K562 (cell line): ENCODE data around the gene SIRPB2. TPM values are rescaled to one million over a fixed set of nuclear protein-coding genes. Genes with fewer than 3 reads are reported as not detected.

Experiments
- ATAC-seq: fragments of 200-7000 bp; cut with Tn5 transposase; 3 replicates; pipeline ENCODE4 v1.9.1; 2020; ENCODE audit warnings: moderate library complexity
- BruUV-seq: library from RNA; stranded (reverse); fragments of 400-500 nt; replicated peaks from 2 replicates; lab custom pipeline; 2021; lab: Mats Ljungman, UMichigan
- CTCF ChIA-PET: fragments of 300-600 bp; formaldehyde crosslinking; extraction: SDS; loops from one replicate; lab custom pipeline; 2021; ENCODE audit warnings: low intra/inter-chr PET ratio; lab: Yijun Ruan, JAX
- POLR2A ChIA-PET: fragments of 300-600, 350-650 bp; sonication (Branson Sonifier 250); formaldehyde crosslinking; extraction: SDS; loops from one replicate; lab custom pipeline; 2021; ENCODE audit warnings: antibody characterized with exemption, inconsistent platforms; lab: Yijun Ruan, JAX
- DNase-seq, 4 experiments: peaks; one replicate each; pipeline versions ENCODE4 v3.0.0 to v3.0.0-alpha.2; 2011 to 2018; ENCODE audit warnings: low spot score in 3 of 4, mixed read lengths in 3 of 4; ENCODE audit errors: extremely low read depth in 1 of 4
- FAIRE-seq: peaks from 2 replicates; lab custom pipeline; 2011; peaks lifted over from hg19 to GRCh38; lab: Jason Lieb, UNC
- H2AFZ ChIP-seq: 2 replicates; pipeline ENCODE4 v1.6.0; 2011; ENCODE audit warnings: low read depth, low read length, control low read depth, inconsistent platforms
- H3K27ac ChIP-seq: fragments of 200-600 bp; 3 replicates; pipeline ENCODE4 v1.8.0; 2011; ENCODE audit warnings: low read depth, mild to moderate bottlenecking, control low read depth, inconsistent platforms, low read length, moderate library complexity, mixed read lengths; ENCODE audit errors: extremely low read depth
- H3K27me3 ChIP-seq, 2 experiments: fragments of 300-600 bp in 1 of 2; 2 replicates in 1 of 2; 3 replicates in 1 of 2; pipeline versions ENCODE4 v1.6.0 to v1.8.0; 2011; ENCODE audit warnings: inconsistent platforms in 2 of 2, low read length in 2 of 2, mild to moderate bottlenecking in 1 of 2, mixed read lengths in 1 of 2, moderate library complexity in 1 of 2; ENCODE audit not compliant: control insufficient read depth in 2 of 2, insufficient read depth in 2 of 2
- H3K36me3 ChIP-seq: fragments of 300-600 bp; 3 replicates; pipeline ENCODE4 v1.8.0; 2011; ENCODE audit warnings: mild to moderate bottlenecking, low read length, inconsistent platforms; ENCODE audit not compliant: control insufficient read depth, insufficient read depth
- H3K4me1 ChIP-seq, 2 experiments: fragments of 200-600 bp in 1 of 2; replicated peaks in 1 of 2; 2 replicates in 1 of 2; 3 replicates in 1 of 2; pipeline versions ENCODE4 v1.5.1 to v1.8.0; 2011; ENCODE audit warnings: inconsistent platforms in 2 of 2, low read length in 2 of 2, mild to moderate bottlenecking in 1 of 2, mixed read lengths in 1 of 2, moderate library complexity in 1 of 2; ENCODE audit not compliant: control insufficient read depth in 2 of 2, insufficient read depth in 2 of 2
- H3K4me2 ChIP-seq: 2 replicates; pipeline ENCODE4 v1.6.1; 2011; ENCODE audit warnings: low read length, control low read depth, inconsistent platforms, mixed read lengths; ENCODE audit not compliant: insufficient read depth
- H3K4me3 ChIP-seq: fragments of 200-600 bp; sonication (generic), shearing (Covaris generic); 2 replicates; pipeline ENCODE4 v1.5.1; 2016; ENCODE audit warnings: control low read depth, inconsistent platforms
- H3K79me2 ChIP-seq: fragments of 200-600 bp; 3 replicates; pipeline ENCODE4 v1.8.0; 2011; ENCODE audit warnings: low read length, inconsistent platforms; ENCODE audit not compliant: control insufficient read depth, insufficient read depth
- H3K9ac ChIP-seq, 2 experiments: 2 replicates each; pipeline versions ENCODE4 v1.6.0 to v1.6.1; 2011; ENCODE audit warnings: low read depth in 2 of 2, low read length in 2 of 2, control low read depth in 1 of 2, inconsistent platforms in 1 of 2, mild to moderate bottlenecking in 1 of 2, mixed read lengths in 1 of 2; ENCODE audit not compliant: insufficient read depth in 1 of 2
- H3K9me1 ChIP-seq: one replicate; pipeline ENCODE4 v1.6.0; 2011; ENCODE audit warnings: inconsistent platforms, mild to moderate bottlenecking, low read length, moderate library complexity; ENCODE audit not compliant: control insufficient read depth, insufficient read depth
- H3K9me3 ChIP-seq: replicated peaks from 2 replicates; pipeline ENCODE4 v1.5.1; 2011; ENCODE audit warnings: low read depth, low read length, inconsistent platforms; ENCODE audit not compliant: control insufficient read depth, insufficient read depth
- H4K20me1 ChIP-seq: replicated peaks from 2 replicates; pipeline ENCODE4 v1.6.1; 2011; ENCODE audit warnings: low read length, inconsistent platforms, mixed read lengths; ENCODE audit not compliant: control insufficient read depth, insufficient read depth
- ASH1L ChIP-seq: fragments of 450-650 bp; IDR thresholded peaks from 2 replicates; pipeline ENCODE4 v1.6.1; 2018; ENCODE audit warnings: borderline replicate concordance, mild to moderate bottlenecking, low read depth; ENCODE audit not compliant: partially characterized antibody
- CCNT2 ChIP-seq: IDR thresholded peaks from 2 replicates; pipeline ENCODE4 v1.6.1; 2011; ENCODE audit warnings: borderline replicate concordance, low read depth, mild to moderate bottlenecking, moderate library complexity, mixed read lengths, low read length; ENCODE audit not compliant: insufficient read length; ENCODE audit errors: extremely low read depth
- ETS2 ChIP-seq: IDR thresholded peaks from 2 replicates; pipeline ENCODE4 v1.6.1; 2016; ENCODE audit warnings: borderline replicate concordance, missing genetic modification characterization, mild to moderate bottlenecking, moderate library complexity, missing compliant biosample characterization; ENCODE audit not compliant: poor library complexity, severe bottlenecking
- GTF2F1 ChIP-seq: IDR thresholded peaks from 2 replicates; pipeline ENCODE4 v1.6.1; 2011; ENCODE audit warnings: low read depth, low read length, improper control_type of control experiment
- KDM5B ChIP-seq: fragments of 200-600 bp; sonication (generic); IDR thresholded peaks from 2 replicates; pipeline ENCODE4 v1.6.1; 2012; ENCODE audit warnings: low read depth, mild to moderate bottlenecking, moderate library complexity, low read length, control low read depth, inconsistent platforms; ENCODE audit not compliant: insufficient replicate concordance
- MITF ChIP-seq: IDR thresholded peaks from 2 replicates; pipeline ENCODE4 v1.6.1; 2014; ENCODE audit warnings: antibody characterized with exemption
- PHTF2 ChIP-seq: fragments of 250-450 bp; sonication (Bioruptor Pico); IDR thresholded peaks from 2 replicates; pipeline ENCODE4 v1.5.0; 2021; ENCODE audit warnings: mild to moderate bottlenecking
- SAFB2 ChIP-seq: fragments of 200-400 bp; formaldehyde crosslinking; IDR thresholded peaks from 2 replicates; pipeline ENCODE4 v1.6.1; 2018; ENCODE audit warnings: borderline replicate concordance, low read length, low read depth, moderate library complexity; ENCODE audit not compliant: severe bottlenecking
- VEZF1 ChIP-seq: fragments of 200-800 bp; sonication (Bioruptor generic); IDR thresholded peaks from 2 replicates; pipeline ENCODE4 v1.6.1; 2017; ENCODE audit warnings: missing genetic modification characterization, missing compliant biosample characterization
- YBX1 ChIP-seq: fragments of 450-650 bp; IDR thresholded peaks from 2 replicates; pipeline ENCODE4 v1.7.1; 2016; ENCODE audit warnings: mild to moderate bottlenecking
- ZBED1 ChIP-seq: IDR thresholded peaks from 2 replicates; pipeline ENCODE4 v1.6.1; 2014
- ZFP30 ChIP-seq: fragments of 250-450 bp; sonication (Bioruptor Pico); IDR thresholded peaks from 2 replicates; pipeline ENCODE4 v1.8.0; 2022; ENCODE audit warnings: moderate library complexity, mild to moderate bottlenecking, inconsistent platforms, borderline replicate concordance
- ZFX ChIP-seq: sonication (generic); formaldehyde crosslinking; IDR thresholded peaks from 2 replicates; pipeline ENCODE4 v1.8.0; 2022; ENCODE audit warnings: mild to moderate bottlenecking, missing genetic modification reagents, moderate library complexity
- ZNF354B ChIP-seq: fragments of 250-450 bp; sonication (Bioruptor Pico); IDR thresholded peaks from 2 replicates; pipeline ENCODE4 v1.4.0; 2020
- WGBS: fragments of 100-300 bp; shearing (Covaris generic); methylation state at CpG from one replicate; pipeline ENCODE4 v1.1.6; 2016; ENCODE audit warnings: low coverage, mixed read lengths; ENCODE audit not compliant: insufficient coverage; ENCODE audit errors: missing lambda C conversion rate; 5-methylcytosine and 5-hydroxymethylcytosine counted together
- in situ Hi-C: fragments of 300-500 bp; cut with MboI; formaldehyde crosslinking; loops from 4 replicates; pipeline ENCODE4 v1.15.0; 2018; ENCODE audit warnings: inconsistent platforms, mixed read lengths
- intact Hi-C: fragments of 100-400 bp; cut with micrococcal nuclease; formaldehyde crosslinking; loops from 2 replicates; pipeline ENCODE4 v1.14.2; 2022
- polyA plus RNA-seq, 8 experiments: library from polyadenylated mRNA; depleted of rRNA in 4 of 8; stranded (reverse) in 5 of 8; unstranded in 3 of 8; fragments of >200 nt; fragmentation: Nextera tagmentation in 2 of 8; fragmentation: Illumina TruSeq in 1 of 8; extraction: Ambion mirVana in 2 of 8; extraction: Trizol in 1 of 8; gene quantifications; 2 replicates each; pipeline versions ENCODE4 v1.2.1 to v1.2.3, GENCODE V29; 2011 to 2014; ENCODE audit warnings: inconsistent platforms in 1 of 8, missing spikeins in 1 of 8
- total RNA-seq, 7 experiments: library from RNA; depleted of rRNA in 6 of 7; stranded (reverse); fragments of >200 nt in 6 of 7; fragmentation: Illumina TruSeq in 2 of 7; extraction: Trizol in 2 of 7; gene quantifications; 2 replicates each; pipeline versions ENCODE4 v1.2.1 to v1.2.3, GENCODE V29; 2011 to 2021; ENCODE audit warnings: low replicate concordance in 1 of 7
- TF ChIP-seq, protein P1 (sequence below): IDR thresholded peaks from 3 replicates; pipeline ENCODE4 v1.6.1; 2011; ENCODE audit warnings: borderline replicate concordance, mild to moderate bottlenecking; ENCODE audit not compliant: insufficient read length, insufficient read depth

Gene SIRPB2
- total and polyA plus RNA-seq, 9 of the 15 experiments (the other 6 are each of a cell fraction or from before 2014, with no cell fraction given) = 0.07 TPM; not detected in 7

DNA sequence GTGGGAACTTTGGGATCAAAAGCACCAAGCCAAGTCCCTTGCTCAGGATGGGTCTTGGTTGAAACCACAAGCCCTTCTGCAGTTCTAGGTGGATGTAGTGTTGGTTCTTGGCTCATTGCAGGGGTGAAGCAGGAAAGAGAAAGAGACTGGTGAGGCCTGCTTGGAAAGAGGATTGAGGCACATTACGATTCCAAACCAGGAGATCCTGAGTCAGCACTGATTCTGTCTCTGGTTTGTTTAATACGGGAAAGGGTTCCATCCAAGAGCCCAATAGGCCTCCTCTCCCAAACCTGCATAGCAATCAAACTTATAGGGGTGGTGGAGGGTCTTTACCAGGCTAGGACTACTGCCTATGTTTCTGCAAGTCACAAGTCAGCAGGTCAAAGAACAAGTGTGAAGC, 48.9 kb downstream of the SIRPB2 start:
- WGBS = 68% methylated on average over 2 of the region's 2 CpGs
- Histone ChIP-seq H3K9me3 (no peaks in the 10 kb centered on the region), H4K20me1 (no peaks in the 10 kb centered on the region), H3K9me1 (no peaks in the 10 kb centered on the region), H3K79me2 (no peaks in the 10 kb centered on the region), H3K4me1 (no peaks in the 10 kb centered on the region), H3K27ac (no peak overlapping the region), H3K36me3 (peaks cover 62% of the 10 kb centered on the region; the same call in 2 of the 3 replicates), H3K27me3 (no peaks in the 10 kb centered on the region), H2AFZ (no peak overlapping the region), H3K9ac (no peak overlapping the region), H3K4me2 (no peak overlapping the region), H3K4me3 (no peak overlapping the region)
- ChIA-PET CTCF (interaction anchor here (1.0 kb wide), 1 partner anchor 28 kb away, joined by 3 read pairs; no protein-coding TSS in a partner anchor), POLR2A (no interaction called here)
- DNase-seq (no peak), ATAC-seq (no peak), FAIRE-seq (no peak)
- intact Hi-C loops (no loop called here), in situ Hi-C loops (no loop called here)
- no peak for TF ChIP-seq ZFP30 (CRISPR knock-in tag)
- TF ChIP-seq ZFX = no peak
- no peak for TF ChIP-seq KDM5B
- TF ChIP-seq GTF2F1 = no peak
- TF ChIP-seq ASH1L = no peak
- TF ChIP-seq YBX1 = no peak
- no peak for TF ChIP-seq CCNT2
- TF ChIP-seq ZBED1 = no peak
- TF ChIP-seq SAFB2 = no peak
- no peak for TF ChIP-seq VEZF1 (CRISPR knock-in tag)
- TF ChIP-seq ZNF354B (CRISPR knock-in tag) = no peak
- TF ChIP-seq, protein P1, sequence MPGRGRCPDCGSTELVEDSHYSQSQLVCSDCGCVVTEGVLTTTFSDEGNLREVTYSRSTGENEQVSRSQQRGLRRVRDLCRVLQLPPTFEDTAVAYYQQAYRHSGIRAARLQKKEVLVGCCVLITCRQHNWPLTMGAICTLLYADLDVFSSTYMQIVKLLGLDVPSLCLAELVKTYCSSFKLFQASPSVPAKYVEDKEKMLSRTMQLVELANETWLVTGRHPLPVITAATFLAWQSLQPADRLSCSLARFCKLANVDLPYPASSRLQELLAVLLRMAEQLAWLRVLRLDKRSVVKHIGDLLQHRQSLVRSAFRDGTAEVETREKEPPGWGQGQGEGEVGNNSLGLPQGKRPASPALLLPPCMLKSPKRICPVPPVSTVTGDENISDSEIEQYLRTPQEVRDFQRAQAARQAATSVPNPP = no peak
- TF ChIP-seq PHTF2 (CRISPR knock-in tag) = no peak
- no peak for TF ChIP-seq MITF
- no peak for TF ChIP-seq ETS2
- BruUV-seq = no TSS peak
